Fibroblast of the aortic adventitia (primary cell): Measurements from ENCODE around the gene EPSTI1. TPM values are rescaled to one million over a fixed set of nuclear protein-coding genes. Genes with fewer than 3 reads are reported as not detected.

ENCODE experiments used
- DNase-seq: peaks from one replicate; pipeline ENCODE4 v3.0.0-alpha.2; 2010; ENCODE audit warnings: low read depth
- H3K4me3 ChIP-seq: 2 replicates; pipeline ENCODE4 v1.5.1; 2011; ENCODE audit warnings: low read depth, mild to moderate bottlenecking, control low read depth, low read length, moderate library complexity
- total RNA-seq: library from RNA; depleted of rRNA; stranded (reverse); fragments of >200 nt; gene quantifications from 2 replicates; pipeline ENCODE4 v1.2.3, GENCODE V29; 2012; ENCODE audit warnings: low replicate concordance
- TF ChIP-seq, protein P1 (sequence below): IDR thresholded peaks from 2 replicates; pipeline ENCODE4 v1.5.1; 2011; ENCODE audit warnings: mild to moderate bottlenecking, low read length, control low read depth, inconsistent platforms; ENCODE audit not compliant: insufficient read depth

Gene EPSTI1
- total RNA-seq, 1 donor, result 2.0 TPM

GRCh38 chr13:42985312-42986175, 6.5 kb downstream of the EPSTI1 start:
- no peak overlapping the region for H3K4me3 ChIP-seq
- TF ChIP-seq, protein P1, sequence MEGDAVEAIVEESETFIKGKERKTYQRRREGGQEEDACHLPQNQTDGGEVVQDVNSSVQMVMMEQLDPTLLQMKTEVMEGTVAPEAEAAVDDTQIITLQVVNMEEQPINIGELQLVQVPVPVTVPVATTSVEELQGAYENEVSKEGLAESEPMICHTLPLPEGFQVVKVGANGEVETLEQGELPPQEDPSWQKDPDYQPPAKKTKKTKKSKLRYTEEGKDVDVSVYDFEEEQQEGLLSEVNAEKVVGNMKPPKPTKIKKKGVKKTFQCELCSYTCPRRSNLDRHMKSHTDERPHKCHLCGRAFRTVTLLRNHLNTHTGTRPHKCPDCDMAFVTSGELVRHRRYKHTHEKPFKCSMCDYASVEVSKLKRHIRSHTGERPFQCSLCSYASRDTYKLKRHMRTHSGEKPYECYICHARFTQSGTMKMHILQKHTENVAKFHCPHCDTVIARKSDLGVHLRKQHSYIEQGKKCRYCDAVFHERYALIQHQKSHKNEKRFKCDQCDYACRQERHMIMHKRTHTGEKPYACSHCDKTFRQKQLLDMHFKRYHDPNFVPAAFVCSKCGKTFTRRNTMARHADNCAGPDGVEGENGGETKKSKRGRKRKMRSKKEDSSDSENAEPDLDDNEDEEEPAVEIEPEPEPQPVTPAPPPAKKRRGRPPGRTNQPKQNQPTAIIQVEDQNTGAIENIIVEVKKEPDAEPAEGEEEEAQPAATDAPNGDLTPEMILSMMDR, result no peak
- DNase-seq, result peak; percentile 83

GRCh38 chr13:42984691-42985090, 7.3 kb downstream of the EPSTI1 start:
- TF ChIP-seq, protein P1, result no peak
- no peak overlapping the region for H3K4me3 ChIP-seq
- DNase-seq, result no peak

- no peak overlapping the region for H3K4me3 ChIP-seq
Measured at GRCh38 chr13:42984026-42984425, 8.0 kb downstream of the EPSTI1 start.

DNA sequence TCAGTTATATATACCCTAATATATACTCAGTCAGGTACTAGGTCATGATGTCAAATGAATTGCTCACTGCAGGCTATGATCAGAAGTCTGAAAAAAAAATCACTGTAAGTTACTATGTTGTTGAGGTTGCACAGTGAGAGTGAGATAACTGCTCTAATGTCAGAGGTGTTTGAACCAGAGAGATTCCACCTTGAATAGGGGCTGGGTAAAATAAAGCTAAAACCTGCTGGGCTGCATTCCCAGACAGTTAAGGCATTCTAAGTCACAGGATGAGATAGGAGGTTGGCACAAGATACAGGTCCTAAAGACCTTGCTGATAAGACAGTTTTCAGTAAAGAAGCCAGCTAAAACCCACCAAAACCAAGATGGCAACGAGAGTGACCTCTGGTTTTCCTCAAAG, 10.2 kb downstream of the EPSTI1 start:
- H3K4me3 ChIP-seq, result no peak overlapping the region
- TF ChIP-seq, protein P1, result no peak
- DNase-seq, result no peak

More at GRCh38 chr13:42984026-42984425, 8.0 kb downstream of the EPSTI1 start:
- TF ChIP-seq, protein P1, result no peak
- no peak for DNase-seq

DNA sequence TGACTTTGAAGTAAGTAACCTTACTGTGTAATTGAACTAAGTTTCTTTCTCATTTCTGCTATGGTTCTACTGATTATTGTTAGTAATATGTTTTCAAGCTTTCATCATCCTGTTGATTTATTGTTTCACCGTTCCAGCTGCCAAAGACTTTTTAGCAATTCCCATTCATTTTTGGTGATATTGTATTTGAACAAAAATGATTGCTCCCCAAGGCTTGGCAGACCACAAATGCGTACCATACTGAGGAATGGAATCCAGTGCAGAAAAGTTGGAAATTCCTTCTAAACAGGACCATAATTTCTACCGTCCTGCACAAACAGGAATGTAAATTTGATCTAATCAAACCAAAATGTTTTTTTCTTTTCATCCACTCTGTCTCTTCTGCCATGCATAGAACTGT, 10.7 kb downstream of the EPSTI1 start:
- TF ChIP-seq, protein P1, result no peak
- peak; percentile 77 for DNase-seq
- H3K4me3 ChIP-seq, result no peak overlapping the region

DNA sequence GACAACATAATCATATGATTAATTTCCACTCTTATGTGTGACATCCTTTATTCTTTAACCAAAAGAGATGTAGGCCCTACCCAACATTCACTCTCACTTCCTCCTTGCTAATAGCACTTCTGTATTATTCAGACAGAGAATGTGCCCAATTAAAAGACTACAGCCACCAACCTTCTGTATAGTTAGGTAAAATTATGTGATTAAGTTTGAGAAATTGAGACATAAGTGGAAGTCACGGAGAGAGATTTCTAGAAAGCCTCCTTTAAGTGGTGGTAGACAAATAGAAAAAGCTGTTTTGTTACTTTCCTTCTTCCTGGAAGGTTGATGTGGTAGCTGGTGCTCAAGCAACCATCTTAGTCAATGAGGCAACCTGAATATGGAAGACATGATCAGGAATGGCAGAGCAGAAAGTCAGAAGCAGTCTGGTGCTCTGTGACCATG, 14.8 kb downstream of the EPSTI1 start:
- H3K4me3 ChIP-seq, result no peak overlapping the region
- TF ChIP-seq, protein P1, result no peak
- no peak for DNase-seq

- DNase-seq, result no peak
- no peak overlapping the region for H3K4me3 ChIP-seq
- TF ChIP-seq, protein P1, result no peak
Measured at GRCh38 chr13:42976066-42976465, 16.0 kb downstream of the EPSTI1 start.
